Hematopoietic multipotent progenitor cell treated with erythropoietin and hydrocortisone succinate and interleukin-3 and kit ligand, for 4 days (in vitro differentiated cells): ENCODE data around the gene RERE.

Source experiments
- DNase-seq: peaks from one replicate; pipeline ENCODE4 v3.0.0-alpha.2; 2015

Gene RERE

DNA sequence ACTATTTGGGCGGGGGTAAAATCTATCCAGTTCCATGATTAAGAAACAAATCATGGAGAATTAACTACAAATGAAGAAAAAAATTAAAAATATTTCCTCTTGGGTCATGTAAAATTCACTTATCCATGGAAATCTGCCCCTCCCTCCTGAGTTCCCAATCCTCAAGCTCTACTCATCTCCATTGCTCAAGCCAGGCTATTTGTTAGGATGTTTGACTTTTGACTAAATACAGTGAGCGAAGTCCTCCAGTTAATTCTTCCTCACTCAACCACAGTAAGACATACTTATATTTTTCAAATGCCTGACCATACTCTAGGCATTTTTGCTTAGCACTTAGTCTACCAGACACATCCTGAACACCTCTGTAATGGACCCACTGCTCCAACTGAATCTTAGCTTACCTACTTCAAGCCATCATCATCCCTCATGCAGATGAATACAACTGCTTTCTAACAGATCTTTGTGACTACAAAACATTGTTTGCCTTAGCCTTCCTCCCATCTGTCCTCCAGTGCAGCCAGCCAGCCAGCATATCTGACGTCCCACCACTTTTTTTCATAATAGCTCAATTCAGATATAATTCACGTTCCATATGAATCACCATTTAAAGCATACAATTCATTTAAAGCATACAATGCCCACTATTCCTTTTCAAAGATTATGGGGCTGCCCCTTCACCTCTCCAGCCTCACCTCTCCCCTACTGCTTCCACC lies 154.2 kb downstream of the RERE start:
- no peak for DNase-seq

DNA sequence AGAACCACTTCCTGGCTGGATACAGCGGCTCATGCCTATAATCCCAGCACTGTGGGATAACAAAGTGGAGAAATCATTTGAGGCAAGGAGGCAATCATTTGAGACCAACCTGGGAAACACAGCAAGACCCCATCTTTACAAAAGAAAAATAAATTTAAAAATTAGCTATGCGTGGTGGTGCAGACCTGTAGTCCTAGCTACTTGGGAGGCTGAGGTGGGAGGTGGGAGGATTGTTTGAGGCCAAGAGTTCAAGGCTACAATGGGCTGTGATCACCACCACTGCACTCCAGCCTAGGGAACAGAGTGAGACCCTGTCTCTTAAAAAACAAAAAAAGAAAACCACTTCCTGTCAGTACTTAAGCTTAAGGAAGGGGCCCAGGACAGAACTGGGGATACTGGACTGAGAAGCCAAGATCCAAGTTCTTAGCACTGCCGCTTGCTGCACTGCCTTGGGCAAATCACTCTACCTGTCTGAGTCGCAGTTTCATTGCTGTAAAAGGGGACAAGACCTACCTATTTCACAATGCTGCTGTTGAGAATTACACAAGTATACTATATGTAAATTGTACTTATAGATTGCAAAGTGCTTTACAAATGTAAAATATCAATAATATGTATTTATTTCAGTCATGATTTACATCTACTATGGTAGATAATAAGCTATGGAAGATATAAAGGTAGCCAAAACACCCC lies 154.9 kb downstream of the RERE start:
- DNase-seq = no peak

DNA sequence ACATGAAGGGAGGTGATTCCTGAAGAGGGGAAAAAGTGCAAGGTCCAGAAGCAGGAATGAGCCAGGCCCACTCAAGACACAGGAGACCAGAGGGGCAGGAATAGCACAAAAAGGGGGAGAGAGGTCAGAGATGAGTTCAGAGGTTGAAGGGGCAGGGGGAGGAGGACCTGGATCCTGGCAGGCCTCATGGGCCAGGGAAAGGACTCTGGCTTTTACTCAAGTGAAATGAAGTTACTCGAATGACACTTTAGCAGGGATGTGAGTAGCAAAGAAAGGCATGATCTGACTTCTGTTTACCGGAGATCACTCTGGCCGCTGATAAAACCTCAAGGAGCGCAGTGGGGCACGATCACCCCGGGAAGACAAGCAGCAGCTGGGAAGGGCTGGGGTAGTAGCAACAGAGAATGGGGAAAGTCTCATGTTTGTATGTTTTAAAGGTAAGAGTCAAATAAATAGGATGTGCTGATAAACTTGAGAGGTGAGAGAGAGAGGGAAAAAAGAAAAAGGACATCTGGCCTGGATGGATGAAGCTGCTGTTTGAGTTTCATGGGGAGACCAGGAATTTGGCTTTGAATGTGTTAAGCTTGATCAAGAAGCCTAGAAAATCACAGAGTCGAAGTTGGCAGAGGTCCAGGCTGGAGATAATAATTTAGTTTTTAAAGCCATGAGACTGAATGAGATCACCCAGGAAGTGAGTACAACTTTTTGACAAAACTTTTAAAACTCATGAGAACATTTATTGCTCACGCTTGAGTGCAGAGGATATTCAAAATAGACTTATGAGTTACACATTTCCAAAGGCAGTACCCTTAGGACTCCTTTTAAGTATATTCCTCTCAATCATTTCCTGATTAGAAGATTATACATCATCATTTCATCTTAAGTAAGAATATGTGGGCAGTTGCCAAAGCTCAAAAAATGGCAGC lies 156.0 kb downstream of the RERE start:
- peak; percentile 44 for DNase-seq

DNA sequence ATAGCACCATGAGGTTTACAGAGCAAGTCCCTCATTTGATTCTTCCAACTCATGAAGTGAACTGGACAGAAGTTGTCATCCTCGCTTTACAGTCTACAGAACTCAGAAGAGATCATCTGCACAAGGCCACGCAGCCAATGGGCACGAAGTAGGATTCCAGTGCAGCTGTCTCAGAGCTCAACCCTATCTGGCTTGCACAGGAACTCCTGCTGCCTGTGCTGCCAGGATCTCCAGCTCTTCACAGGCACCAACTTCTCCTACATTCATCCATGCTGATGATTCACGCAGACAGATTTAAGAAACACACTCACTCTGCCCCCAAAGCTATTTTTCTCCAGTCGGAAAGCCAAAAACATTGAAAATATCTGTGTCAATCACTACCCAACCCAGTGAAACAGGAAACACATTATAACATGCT lies 157.0 kb downstream of the RERE start:
- DNase-seq = peak; percentile 66

DNA sequence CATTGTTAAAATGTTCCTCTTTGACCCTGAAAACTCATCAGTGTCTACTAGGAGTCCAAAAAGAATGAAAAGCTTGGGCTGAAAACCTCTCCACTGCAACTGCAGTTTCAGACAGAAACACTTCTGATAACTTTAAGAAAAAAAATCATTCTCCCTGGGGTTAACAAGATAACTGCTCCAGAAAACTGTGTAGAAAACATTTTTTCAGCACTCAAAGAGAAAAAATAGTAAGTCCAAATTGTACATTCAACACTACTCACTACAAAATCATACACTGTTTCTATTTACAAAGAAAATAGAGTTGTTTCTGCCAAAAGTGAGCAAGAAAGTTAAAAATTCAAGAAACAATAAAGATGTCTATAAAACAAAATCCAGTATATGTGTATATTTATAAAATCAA lies 157.8 kb downstream of the RERE start:
- DNase-seq = no peak

DNA sequence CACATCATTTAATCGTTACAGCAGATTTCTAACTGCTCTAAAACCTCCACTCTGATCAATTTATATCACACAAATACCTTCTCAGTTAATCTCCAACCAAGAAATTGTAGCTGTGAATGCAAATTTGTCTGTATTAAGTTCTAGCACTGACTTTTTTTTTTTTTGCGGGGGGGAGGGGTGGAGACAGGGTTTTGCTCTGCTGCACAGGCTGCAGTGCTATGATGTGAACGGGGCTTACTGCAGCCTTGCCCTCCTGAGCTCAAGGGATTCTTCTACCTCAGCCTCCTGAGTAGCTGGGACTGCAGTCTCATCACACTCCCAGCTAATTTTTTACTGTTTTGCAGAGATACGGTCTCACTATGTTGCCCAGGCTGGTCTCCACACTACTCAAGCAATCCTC lies 163.6 kb downstream of the RERE start:
- DNase-seq = no peak

DNA sequence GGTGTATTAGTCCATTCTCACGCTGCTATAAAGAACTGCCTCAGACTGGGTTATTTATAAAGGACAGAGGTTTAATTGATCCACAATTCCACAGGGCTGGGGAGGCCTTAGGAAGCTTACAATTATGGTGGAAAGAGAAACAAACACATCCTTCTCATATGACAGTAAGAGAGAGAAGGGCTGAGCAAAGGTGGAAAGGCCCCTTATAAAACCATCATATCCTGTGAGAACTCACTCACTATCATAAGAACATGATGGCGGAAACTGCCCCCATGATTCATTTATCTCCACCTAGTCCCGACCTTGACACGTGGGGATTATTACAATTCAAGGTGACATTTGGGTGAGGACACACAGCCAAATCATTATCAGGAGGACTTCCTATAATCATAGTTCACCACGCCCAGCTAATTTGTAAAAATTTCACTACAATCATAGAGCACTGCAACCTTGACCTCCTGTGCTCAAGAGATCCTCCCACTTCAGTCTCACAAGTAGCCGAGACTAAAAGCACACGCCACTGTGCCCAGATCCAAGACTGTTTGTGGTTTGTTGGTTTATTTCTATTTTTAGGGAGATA lies 164.9 kb downstream of the RERE start:
- DNase-seq = no peak

DNA sequence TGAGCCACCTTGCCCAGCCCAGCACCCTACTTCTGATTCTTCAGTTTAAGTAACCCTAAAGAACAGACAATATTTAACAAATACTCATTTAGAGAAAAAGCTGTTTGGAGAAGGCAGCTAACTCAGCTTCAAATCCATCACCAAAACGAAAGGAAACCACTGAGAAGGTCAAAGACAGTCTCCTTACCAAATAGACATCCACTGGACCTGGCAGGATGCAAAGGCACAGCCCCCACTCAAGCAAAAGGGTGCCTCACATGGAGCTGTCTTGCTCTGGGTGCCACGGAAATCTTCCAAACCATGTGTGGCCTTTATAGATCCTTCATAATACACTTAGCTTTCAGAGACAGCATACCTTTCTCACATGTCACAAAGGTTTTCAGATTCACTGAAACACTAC lies 165.5 kb downstream of the RERE start:
- DNase-seq = no peak

DNA sequence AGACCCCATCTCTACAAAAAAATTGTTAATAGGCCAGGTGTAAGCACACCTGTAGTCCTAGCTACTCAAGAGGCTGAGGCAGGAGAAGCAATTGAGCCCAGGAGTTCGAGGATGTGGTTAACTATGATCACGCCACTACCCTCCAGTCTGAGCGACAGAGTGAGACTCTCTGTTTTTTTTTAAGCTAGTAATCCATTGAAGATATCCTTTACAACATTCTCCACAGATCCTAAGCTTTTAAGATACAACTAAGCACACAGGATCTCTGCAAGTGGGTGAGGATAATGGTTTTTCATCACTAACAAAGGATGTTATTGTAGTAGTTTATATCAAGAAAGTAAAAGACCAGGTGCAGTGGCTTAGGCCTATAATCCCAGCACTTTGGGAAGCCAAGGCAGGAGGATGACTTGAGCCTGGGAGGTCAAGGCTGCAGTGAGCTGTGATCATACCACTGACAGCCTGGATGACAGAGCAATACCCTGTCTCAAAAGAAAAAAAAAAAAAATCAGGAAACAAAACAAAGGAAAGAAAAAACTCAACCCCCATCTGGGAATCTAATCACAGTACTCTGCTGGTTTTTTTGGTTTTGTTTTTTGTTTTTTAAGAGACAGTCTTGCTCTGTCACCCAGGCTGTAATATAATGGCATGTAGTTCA lies 166.1 kb downstream of the RERE start:
- no peak for DNase-seq

DNA sequence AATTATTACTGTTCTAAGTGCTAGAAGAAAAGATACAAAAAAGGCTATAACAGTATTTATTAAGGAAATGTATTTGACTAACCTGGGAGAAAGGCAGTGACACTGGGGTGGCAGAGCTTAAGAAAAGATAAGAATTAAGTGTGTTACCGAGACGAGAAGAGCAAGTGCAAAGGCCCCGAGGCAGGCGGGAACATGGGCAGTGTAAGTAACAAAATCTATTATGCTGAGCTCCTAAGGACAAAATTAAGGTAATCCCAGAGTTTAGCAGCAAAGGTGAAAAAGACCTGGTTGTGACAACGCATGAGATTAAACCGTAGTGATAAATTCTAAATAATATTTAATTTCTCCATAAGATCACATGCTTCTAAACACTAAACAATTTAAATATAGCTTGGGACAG lies 167.6 kb downstream of the RERE start:
- no peak for DNase-seq

DNA sequence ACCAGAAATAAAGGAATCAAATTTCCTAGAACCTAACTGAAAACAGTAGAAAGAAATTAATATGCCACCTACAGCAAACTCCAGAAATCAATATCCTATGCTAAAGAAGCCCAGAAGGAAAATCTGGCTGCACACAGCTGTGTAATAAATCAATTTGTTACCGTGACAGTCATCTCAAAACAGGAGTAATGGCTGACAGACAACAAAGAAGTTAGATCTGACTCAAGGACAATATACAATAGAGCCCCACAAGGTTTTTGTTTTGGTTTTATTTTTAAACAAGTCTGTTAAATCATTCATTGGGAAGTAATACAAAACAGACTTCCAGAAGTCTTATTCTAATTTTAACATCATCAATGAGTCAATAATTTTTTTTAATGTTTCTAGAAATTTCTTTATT lies 168.4 kb downstream of the RERE start:
- no peak for DNase-seq

DNA sequence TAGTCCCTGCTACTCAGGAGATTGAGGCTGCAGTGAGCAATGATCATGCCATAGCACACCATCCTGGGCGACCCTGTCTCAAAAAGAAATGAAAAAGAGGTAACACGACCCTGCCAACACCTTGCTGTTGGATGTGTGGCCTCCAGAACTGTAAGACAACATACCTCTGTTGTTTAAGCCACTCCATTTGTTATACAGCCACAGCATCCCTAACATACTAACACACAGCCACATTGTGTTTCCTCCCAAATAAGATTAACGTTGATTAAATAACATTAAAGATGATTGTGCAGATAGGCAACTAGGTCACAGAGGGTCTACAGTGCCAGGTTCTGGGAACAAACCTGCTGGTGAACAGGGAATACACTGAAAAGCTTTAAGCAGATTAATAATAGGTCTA lies 170.4 kb downstream of the RERE start:
- DNase-seq = no peak

DNA sequence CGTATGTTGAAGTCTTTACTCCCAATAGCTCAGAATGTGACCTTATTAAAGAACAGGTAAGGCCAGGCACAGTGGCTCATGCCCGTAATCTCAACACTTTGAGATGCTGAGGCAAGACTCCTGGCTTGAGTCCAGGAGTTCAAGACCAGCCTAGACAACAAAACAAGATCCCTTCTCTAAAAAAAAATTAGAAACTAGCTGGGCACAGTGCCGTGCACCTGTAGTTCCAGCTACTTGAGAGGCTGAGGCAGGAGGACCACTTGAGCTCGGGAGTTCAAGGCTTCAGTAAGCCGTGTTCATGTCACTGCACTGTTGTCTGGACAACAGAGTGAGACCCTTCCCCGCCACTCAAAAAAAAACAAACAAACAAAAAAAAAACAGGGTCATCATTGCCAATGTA lies 171.3 kb downstream of the RERE start:
- no peak for DNase-seq

DNA sequence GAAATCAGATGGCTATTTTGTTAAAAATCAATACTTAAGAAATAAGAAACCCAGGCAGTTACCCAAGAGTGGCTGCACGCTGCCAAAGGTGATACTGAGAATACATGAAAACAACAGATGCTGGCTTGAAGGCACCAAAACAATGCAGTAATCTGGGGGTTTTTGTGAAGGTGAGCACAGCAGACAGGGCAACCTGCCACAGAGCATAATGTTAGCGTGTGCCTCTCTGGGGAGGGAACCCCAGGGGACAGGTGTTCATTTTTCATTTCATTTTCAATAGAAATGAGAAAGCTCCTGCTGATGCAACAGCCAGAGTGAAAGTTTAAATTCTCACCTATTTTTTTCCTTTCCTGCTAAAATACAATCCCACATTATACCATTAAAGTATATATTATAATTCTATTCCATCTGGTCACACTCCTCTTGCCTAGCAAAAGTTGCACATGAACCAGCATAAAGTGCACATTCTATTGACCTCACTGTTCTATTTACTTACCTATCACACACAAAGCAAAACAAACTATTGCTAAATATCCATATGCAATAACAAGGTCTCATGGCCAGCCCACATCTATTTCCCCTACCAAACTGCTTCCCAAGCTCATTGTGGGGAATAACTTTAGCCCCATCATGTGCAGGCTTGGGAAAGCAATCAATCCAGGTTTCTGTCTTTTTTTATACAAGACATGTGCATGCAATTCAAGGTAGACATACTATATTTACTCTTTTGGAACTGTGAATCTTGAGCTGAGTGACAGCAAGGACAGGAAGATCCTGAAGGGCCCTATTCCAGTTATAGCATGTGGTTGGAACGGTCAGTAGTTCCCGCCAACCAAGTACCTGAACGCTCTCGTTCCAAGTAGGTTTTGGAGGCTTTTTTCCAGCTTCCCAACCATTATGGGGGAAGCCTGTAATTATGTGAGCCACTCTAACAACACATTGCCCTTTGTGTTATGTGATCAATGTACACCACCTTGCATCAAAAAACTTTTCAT lies 173.6 kb downstream of the RERE start:
- DNase-seq = no peak

DNA sequence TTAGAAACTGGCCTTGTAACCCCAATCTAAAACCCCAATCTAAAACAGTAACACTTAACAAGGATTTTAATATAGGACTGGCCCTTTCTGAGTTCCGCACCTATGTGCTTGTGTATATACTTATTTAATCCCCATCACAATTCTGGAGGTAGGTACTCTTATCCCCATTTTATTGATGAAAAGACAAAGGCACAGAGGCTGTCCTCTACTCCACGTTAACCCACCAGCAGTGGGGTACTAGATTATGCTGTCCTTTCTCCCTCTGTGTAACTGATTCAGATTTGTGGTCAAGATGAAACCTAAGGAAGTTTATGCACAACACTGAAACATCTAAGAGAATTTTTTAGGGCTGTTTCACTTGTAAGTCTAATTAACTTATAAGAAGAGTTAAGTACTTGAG lies 175.3 kb downstream of the RERE start:
- DNase-seq = no peak

DNA sequence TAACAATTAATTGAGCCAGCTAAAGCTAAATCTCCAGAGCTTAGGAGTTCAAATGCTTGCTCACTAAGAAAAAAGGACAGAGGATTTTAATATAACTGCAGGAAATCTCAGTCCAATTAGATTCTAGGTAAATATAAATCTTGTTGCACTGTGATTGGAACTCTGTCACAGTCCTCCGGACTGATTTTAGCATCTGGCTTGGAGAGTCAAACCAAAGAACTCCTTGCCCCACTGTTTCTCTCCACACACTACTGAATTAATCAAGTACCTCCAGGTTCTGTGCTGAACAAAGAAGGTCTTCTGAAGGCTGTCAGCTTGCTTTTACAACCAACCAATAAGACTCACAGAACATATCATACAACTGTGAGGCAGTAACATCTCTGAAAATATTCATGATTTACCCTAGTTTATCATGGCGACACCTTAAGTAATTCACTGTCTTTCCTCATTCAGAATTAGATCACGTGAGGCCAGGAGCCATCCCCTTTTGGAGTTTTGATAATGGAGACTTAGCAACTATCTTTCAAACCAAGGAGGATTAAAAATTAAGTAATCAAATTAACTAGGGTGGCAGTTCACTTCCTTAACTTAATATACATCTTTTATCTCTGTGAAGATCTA lies 176.0 kb downstream of the RERE start:
- no peak for DNase-seq

DNA sequence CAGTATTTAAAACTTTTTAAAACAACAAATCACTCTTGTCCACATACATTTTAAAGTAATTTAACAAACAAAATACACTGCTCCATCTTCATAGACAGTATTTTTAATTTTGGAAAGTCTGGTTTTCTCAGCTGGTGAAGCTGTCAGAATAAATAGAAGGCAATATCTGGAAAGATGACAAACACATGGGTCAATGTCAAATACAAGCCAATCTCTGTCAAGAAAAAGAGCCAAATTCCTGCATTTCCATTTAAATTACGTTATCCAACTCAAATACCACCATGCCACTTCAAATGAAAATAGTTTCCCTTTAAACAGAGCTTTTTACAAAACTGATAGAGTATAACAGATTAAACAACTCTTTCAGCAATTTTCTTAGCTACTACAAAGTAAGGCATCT lies 176.5 kb downstream of the RERE start:
- DNase-seq = no peak

DNA sequence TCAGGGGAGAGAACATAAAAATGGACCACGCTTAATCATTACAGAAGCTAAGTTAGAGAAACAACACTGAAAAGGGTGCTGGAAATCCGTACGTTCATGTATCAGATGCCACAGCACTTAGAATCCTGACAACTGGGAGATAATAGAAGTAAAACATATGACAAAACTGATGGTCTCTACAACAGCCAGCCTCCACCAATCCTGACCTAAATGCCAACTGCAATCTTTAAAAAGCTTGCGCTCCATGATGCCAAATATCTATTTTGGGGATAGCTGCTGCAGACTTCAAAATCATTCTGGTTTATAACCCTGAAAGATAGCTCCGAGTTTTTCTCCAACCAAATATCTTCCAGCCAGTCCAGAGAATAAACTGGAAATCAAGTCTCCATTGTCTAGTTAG lies 178.3 kb downstream of the RERE start:
- no peak for DNase-seq

DNA sequence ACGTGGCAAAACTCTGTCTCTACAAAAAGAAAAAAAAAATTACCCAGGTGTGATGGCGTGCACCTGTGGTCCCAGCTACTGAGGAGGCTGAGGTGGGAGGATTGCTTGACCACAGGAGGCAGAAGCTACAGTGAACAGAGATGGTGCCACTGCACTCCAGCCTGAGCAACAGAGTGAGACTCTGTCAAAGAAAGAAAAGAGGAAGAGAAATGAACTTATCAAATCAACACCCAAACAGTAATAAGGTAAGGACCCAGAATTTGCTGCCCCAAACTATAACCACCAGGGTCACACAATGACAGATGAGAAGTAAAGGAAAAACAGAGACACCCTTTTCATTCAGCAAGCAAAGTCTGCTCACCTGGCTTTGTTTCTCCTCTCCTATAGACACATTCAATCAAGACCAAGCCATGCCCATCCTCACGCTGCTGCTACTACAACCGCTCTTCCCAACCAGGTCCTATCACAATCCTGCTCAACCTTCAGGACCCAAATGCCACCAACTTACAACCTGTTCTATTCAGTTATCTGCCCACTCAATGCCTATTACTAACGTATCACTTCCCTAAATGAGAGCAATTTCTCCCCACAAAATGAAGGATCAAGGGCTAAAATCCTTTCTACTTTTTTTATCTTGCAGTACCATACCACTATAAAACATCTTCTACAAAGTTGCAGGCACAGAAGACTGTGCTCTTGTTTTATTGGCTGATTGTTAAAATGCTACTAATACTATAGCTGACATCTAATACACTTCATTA lies 183.5 kb downstream of the RERE start:
- peak; percentile 64 for DNase-seq

DNA sequence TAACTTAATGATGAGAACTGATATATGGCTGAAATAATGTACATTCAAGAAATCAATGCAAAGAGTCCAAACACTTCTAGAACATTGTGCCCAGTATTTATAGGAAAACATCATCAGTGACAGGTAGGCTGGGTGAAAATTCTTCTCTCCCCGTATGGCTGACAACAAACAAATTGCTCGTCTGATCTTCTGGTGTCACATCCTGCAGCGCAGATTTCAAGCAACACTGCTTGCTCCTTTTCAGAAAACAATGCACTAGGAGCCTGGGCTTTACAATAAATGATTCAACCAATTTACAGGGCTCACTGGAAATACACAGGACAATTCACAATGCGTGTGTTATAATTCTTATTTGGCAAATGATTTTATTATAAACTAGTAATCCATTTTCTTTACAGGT lies 185.3 kb downstream of the RERE start:
- no peak for DNase-seq
